GM18868 (cell line): ENCODE results near the gene SNRPA.
"Not testable (repeated sequence)": the region's sequence is repeated elsewhere in the genome, so short reads cannot be mapped to it uniquely, and the experiment has no call there.

Experiments used
- ATAC-seq: cut with Tn5 transposase; IDR thresholded peaks from one replicate; pipeline ENCODE4 v1.9.1; 2021; ENCODE audit warnings: mild to moderate bottlenecking, moderate library complexity; ENCODE audit not compliant: unreplicated experiment

SNRPA gene

GRCh38 chr19:40811478-40812341, 60.7 kb downstream of the SNRPA start:
- no peak for ATAC-seq

- not testable (repeated sequence) for ATAC-seq
Observed at GRCh38 chr19:40812571-40812970, 61.6 kb downstream of the SNRPA start.

- no peak for ATAC-seq
Observed at GRCh38 chr19:40813182-40813581, 62.2 kb downstream of the SNRPA start.
